ENCODE data around the gene REC114.

Gene REC114

GRCh38 chr15:73583544-73583943 is 140.6 kb downstream of the REC114 start:
- DNase-seq = no peak

GRCh38 chr15:73584699-73585420 is 141.9 kb downstream of the REC114 start:
- DNase-seq = no peak

- DNase-seq = no peak
These were observed 143.1 kb downstream of the REC114 start for GRCh38 chr15:73585871-73586654.

- DNase-seq = no peak
These were observed 146.8 kb downstream of the REC114 start for GRCh38 chr15:73589766-73590165.

GRCh38 chr15:73590263-73590662 is 147.3 kb downstream of the REC114 start:
- DNase-seq = no peak

GRCh38 chr15:73593304-73594074 is 150.5 kb downstream of the REC114 start:
- DNase-seq = no peak

- no peak for DNase-seq
These were observed 151.1 kb downstream of the REC114 start for GRCh38 chr15:73594109-73594508.

- no peak for DNase-seq
These were observed 153.2 kb downstream of the REC114 start for GRCh38 chr15:73596174-73596573.

GRCh38 chr15:73597036-73597638 is 154.2 kb downstream of the REC114 start:
- no peak for DNase-seq

- no peak for DNase-seq
These were observed 155.7 kb downstream of the REC114 start for GRCh38 chr15:73598530-73599160.

- DNase-seq = no peak
These were observed 157.0 kb downstream of the REC114 start for GRCh38 chr15:73599934-73600333.

GRCh38 chr15:73600413-73601335 is 157.7 kb downstream of the REC114 start:
- DNase-seq = no peak

GRCh38 chr15:73601451-73602445 is 158.8 kb downstream of the REC114 start:
- DNase-seq = no peak

GRCh38 chr15:73602446-73602843 is 159.5 kb downstream of the REC114 start:
- DNase-seq = no peak

- DNase-seq = no peak
These were observed 160.0 kb downstream of the REC114 start for GRCh38 chr15:73602992-73603391.

- no peak for DNase-seq
These were observed 161.5 kb downstream of the REC114 start for GRCh38 chr15:73604477-73604876.

GRCh38 chr15:73605759-73606436 is 162.9 kb downstream of the REC114 start:
- DNase-seq = no peak

GRCh38 chr15:73607405-73607804 is 164.4 kb downstream of the REC114 start:
- no peak for DNase-seq

GRCh38 chr15:73607843-73608242 is 164.9 kb downstream of the REC114 start:
- DNase-seq = no peak

GRCh38 chr15:73608475-73608874 is 165.5 kb downstream of the REC114 start:
- no peak for DNase-seq

Data from SIG-M5 (cell line).